Endothelial cell (in vitro differentiated cells): ENCODE data around the gene LRFN4. TPM values are rescaled to one million over a fixed set of nuclear protein-coding genes. Genes with fewer than 3 reads are reported as not detected.

Experiments
- DNase-seq: peaks from one replicate; pipeline ENCODE4 v3.0.0; 2021; ENCODE audit warnings: low spot score
- H3K27ac Mint-ChIP-seq: one replicate; pipeline ENCODE4 v1.8.0; 2021; ENCODE audit warnings: mixed read lengths, inconsistent platforms; ENCODE audit not compliant: unreplicated experiment
- H3K27me3 Mint-ChIP-seq: one replicate; pipeline ENCODE4 v1.8.0; 2021; ENCODE audit warnings: mild to moderate bottlenecking, moderate library complexity, mixed read lengths, inconsistent platforms; ENCODE audit not compliant: unreplicated experiment
- H3K36me3 Mint-ChIP-seq: one replicate; pipeline ENCODE4 v1.8.0; 2021; ENCODE audit warnings: mild to moderate bottlenecking, low read depth, mixed read lengths, inconsistent platforms; ENCODE audit not compliant: unreplicated experiment
- H3K4me1 Mint-ChIP-seq: one replicate; pipeline ENCODE4 v1.8.0; 2021; ENCODE audit warnings: mild to moderate bottlenecking, mixed read lengths, inconsistent platforms; ENCODE audit not compliant: unreplicated experiment
- H3K4me3 Mint-ChIP-seq: one replicate; pipeline ENCODE4 v1.8.0; 2021; ENCODE audit warnings: mild to moderate bottlenecking, mixed read lengths, inconsistent platforms; ENCODE audit not compliant: unreplicated experiment
- H3K9me3 Mint-ChIP-seq: one replicate; pipeline ENCODE4 v1.8.0; 2021; ENCODE audit warnings: mixed read lengths, inconsistent platforms; ENCODE audit not compliant: unreplicated experiment
- CTCF ChIP-seq: fragments of 200-600 bp; sonication (generic); IDR thresholded peaks from one replicate; pipeline ENCODE4 v1.5.0; 2021; ENCODE audit warnings: antibody characterized with exemption; ENCODE audit not compliant: unreplicated experiment
- total RNA-seq: library from RNA; stranded (reverse); fragmentation: NEBNext Ultra II Directional; extraction: Animal tissue kit (Norgen Biotek cat#: 25700); gene quantifications from one replicate; pipeline ENCODE4 v1.2.1, GENCODE V29; 2021; ENCODE audit not compliant: unreplicated experiment

Gene LRFN4
- total RNA-seq, 1 donor from 2014 or later = 21.4 TPM

GRCh38 chr11:66885950-66886440 lies 29.1 kb downstream of the LRFN4 start:
- Mint-ChIP-seq H3K9me3 (no peaks in the 10 kb centered on the region), H3K4me3 (no peak overlapping the region), H3K4me1 (peaks cover 7% of the 10 kb centered on the region), H3K27me3 (peaks cover 6% of the 10 kb centered on the region), H3K36me3 (no peaks in the 10 kb centered on the region), H3K27ac (no peak overlapping the region)
- DNase-seq = no peak
- TF ChIP-seq CTCF = no peak

GRCh38 chr11:66886671-66887221 lies 29.9 kb downstream of the LRFN4 start:
- no peaks in the 10 kb centered on the region for H3K9me3 Mint-ChIP-seq
- DNase-seq = no peak
- H3K27me3 Mint-ChIP-seq = peaks cover 3% of the 10 kb centered on the region
- no peaks in the 10 kb centered on the region for H3K36me3 Mint-ChIP-seq
- no peak for TF ChIP-seq CTCF
- H3K4me3 Mint-ChIP-seq = no peak overlapping the region
- no peak overlapping the region for H3K27ac Mint-ChIP-seq
- peaks cover 8% of the 10 kb centered on the region for H3K4me1 Mint-ChIP-seq

- Mint-ChIP-seq H3K4me1 (peaks cover 10% of the 10 kb centered on the region), H3K36me3 (no peaks in the 10 kb centered on the region), H3K27me3 (peaks cover 3% of the 10 kb centered on the region), H3K4me3 (no peak overlapping the region), H3K27ac (no peak overlapping the region), H3K9me3 (no peaks in the 10 kb centered on the region)
- no peak for DNase-seq
- no peak for TF ChIP-seq CTCF
These were observed 30.7 kb downstream of the LRFN4 start for GRCh38 chr11:66887526-66887925.

GRCh38 chr11:66888282-66888681 lies 31.4 kb downstream of the LRFN4 start:
- no peak for DNase-seq
- Mint-ChIP-seq H3K4me1 (peaks cover 7% of the 10 kb centered on the region), H3K36me3 (no peaks in the 10 kb centered on the region), H3K27me3 (peaks cover 3% of the 10 kb centered on the region), H3K27ac (no peak overlapping the region), H3K9me3 (no peaks in the 10 kb centered on the region), H3K4me3 (no peak overlapping the region)
- TF ChIP-seq CTCF = no peak

- Mint-ChIP-seq H3K4me1 (peaks cover 7% of the 10 kb centered on the region), H3K9me3 (no peaks in the 10 kb centered on the region), H3K27ac (no peak overlapping the region), H3K4me3 (no peak overlapping the region), H3K27me3 (peaks cover 1% of the 10 kb centered on the region), H3K36me3 (no peaks in the 10 kb centered on the region)
- DNase-seq = no peak
- TF ChIP-seq CTCF = no peak
These were observed 33.1 kb downstream of the LRFN4 start for GRCh38 chr11:66889960-66890359.
